ENCODE data around the gene CAMKMT. TPM values are rescaled to one million over a fixed set of nuclear protein-coding genes. Genes with fewer than 3 reads are reported as not detected.
A peak's percentile ranks its signal among the peaks of the same experiment; 100 is the strongest.

CAMKMT gene
- total RNA-seq, 6 donors from 2014 or later: 7.7 to 17.8 (median 12.2) TPM

DNA sequence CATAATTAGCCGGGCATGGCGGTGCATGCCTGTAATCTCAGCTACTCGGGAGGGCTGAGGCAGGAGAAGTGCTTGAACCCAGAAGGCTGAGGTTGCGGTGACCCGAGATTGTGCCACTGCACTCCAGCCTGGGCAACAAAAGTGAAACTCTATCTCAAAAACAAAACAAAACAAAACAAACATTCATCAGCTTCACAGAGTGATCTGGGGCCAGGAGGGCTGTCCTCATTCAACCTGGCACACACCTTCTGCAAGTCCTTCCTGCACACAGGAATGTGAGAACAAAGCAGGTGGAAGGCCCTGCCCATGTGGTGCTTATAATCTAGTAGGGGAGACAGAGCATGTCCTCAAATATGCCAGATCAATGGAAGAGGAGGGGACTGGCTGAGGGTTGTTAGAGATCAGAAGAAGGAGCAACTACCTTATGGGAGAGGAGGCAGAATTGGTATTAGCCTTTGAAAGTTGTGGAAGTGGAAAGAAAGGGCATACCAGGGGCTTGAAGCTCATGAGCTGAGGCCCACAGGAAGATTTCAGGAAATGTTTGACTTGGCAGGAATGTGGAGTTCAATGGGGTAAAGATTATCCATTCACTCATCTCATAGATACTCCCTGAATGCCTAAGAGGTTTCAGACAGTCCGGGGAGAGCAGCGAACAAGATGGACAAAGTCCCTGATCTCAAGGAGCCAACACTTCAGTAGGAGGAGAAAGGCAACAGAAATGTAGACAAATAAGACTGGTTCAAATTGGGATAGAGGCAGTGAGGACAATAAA, 424.5 kb downstream of the CAMKMT start:
- 82 to 87% methylated on average over 7 of the region's 7 CpGs for WGBS, 2 donors
- H3K9me3 ChIP-seq: peaks cover 0 to 10% (median 0%) of the 10 kb centered on the region in 4 donors
- ATAC-seq (ENCODE audit: low FRiP score in 2 of 2): no peak

GRCh38 chr2:44786817-44787214, 425.1 kb downstream of the CAMKMT start:
- H3K36me3 ChIP-seq: no peaks in the 10 kb centered on the region
- TF ChIP-seq POLR2AphosphoS5 (IDR thresholded peaks at IDR 0.05): no peak
- TF ChIP-seq CTCF (IDR thresholded peaks at IDR 0.05): no peak
- no peak for TF ChIP-seq POLR2A (IDR thresholded peaks at IDR 0.05)
- TF ChIP-seq EP300 (IDR thresholded peaks at IDR 0.05): no peak
- H3K4me1 ChIP-seq: no peaks in the 10 kb centered on the region
- WGBS, 2 donors: 85 to 89% methylated on average over 4 to 5 of the region's 5 CpGs
- H3K9me3 ChIP-seq: peaks cover 0 to 9% (median 0%) of the 10 kb centered on the region in 4 donors
- no peak overlapping the region for H3K4me3 ChIP-seq
- H3K27me3 ChIP-seq: no peaks in the 10 kb centered on the region
- no peak overlapping the region for H3K27ac ChIP-seq
- DNase-seq (peak in 1 of 2 donors; percentile 23), ATAC-seq (ENCODE audit: low FRiP score in 2 of 2) (no peak)

More for the DNA sequence above, 424.5 kb downstream of the CAMKMT start:
- Histone ChIP-seq H3K4me1 (no peaks in the 10 kb centered on the region), H3K4me3 (no peak overlapping the region), H3K36me3 (no peaks in the 10 kb centered on the region), H3K27me3 (no peaks in the 10 kb centered on the region), H3K27ac (no peak overlapping the region)
- TF ChIP-seq EP300 (IDR thresholded peaks at IDR 0.05) (no peak), POLR2AphosphoS5 (IDR thresholded peaks at IDR 0.05) (no peak), CTCF (IDR thresholded peaks at IDR 0.05) (no peak), POLR2A (IDR thresholded peaks at IDR 0.05) (no peak)
- no peak for DNase-seq

- peak in 1 of 2 donors; percentile 13 for ATAC-seq (ENCODE audit: low FRiP score in 2 of 2)
- Histone ChIP-seq H3K36me3 (no peaks in the 10 kb centered on the region), H3K9me3 (peaks cover 0 to under 1% (median 0%) of the 10 kb centered on the region in 4 donors), H3K4me1 (no peaks in the 10 kb centered on the region), H3K4me3 (no peak overlapping the region), H3K27me3 (no peaks in the 10 kb centered on the region), H3K27ac (no peak overlapping the region)
- 91% methylated on average over 6 of the region's 6 CpGs for whole genome bisulfite sequencing, 2 donors
- TF ChIP-seq EP300 (IDR thresholded peaks at IDR 0.05): no peak
- TF ChIP-seq POLR2AphosphoS5 (IDR thresholded peaks at IDR 0.05): no peak
- DNase-seq: no peak
These were observed 425.9 kb downstream of the CAMKMT start for GRCh38 chr2:44787663-44788062.

GRCh38 chr2:44789446-44789845, 427.7 kb downstream of the CAMKMT start:
- DNase-seq (no peak), ATAC-seq (ENCODE audit: low FRiP score in 2 of 2) (no peak)
- Histone ChIP-seq H3K9me3 (no peaks in the 10 kb centered on the region), H3K27ac (no peak overlapping the region), H3K36me3 (no peaks in the 10 kb centered on the region), H3K4me3 (no peak overlapping the region), H3K4me1 (no peaks in the 10 kb centered on the region), H3K27me3 (no peaks in the 10 kb centered on the region)
- TF ChIP-seq POLR2AphosphoS5 (IDR thresholded peaks at IDR 0.05): no peak
- no peak for TF ChIP-seq POLR2A (IDR thresholded peaks at IDR 0.05)
- no peak for TF ChIP-seq CTCF (IDR thresholded peaks at IDR 0.05)
- TF ChIP-seq EP300 (IDR thresholded peaks at IDR 0.05): no peak
- WGBS, 2 donors: 47 to 53% methylated on average over 5 of the region's 5 CpGs

DNA sequence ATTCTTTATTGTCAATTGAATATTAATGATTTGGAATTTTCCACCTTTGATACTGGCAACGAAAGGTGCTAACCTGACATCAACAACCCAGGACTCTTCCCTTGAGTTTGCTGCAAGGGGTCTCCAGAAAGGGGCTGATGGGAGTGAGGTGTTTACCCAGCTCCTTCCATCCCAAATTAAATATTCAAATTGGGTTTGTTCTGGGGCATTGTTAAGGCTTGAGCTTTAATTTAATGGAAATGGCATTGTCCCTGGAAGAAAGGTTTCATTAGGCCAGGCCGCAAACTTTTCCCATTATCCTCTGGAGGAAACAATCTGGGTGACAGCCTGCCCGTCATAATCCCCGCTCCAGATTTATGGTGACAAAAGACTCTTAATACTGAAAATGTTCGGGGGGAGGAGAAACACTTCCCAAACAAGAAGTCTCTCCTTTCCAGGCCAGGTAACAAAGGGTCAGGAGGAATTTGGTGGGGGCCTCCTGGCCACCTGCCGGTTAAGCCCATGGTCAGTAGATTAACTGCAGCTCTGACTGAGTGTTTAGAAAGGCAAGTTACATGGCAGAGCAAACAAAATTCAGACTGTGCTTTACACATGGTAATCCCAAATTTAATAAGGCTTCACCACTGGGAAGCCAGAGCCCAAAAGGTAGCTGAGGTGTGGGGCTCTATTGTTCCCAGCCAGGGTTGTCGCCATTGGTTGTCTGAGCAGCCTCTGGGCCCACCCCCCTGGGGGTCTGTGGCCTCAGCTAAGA, 428.4 kb downstream of the CAMKMT start:
- H3K27ac ChIP-seq: no peak overlapping the region
- WGBS, 2 donors: 56 to 63% methylated on average over 6 to 7 of the region's 7 CpGs
- no peaks in the 10 kb centered on the region for H3K9me3 ChIP-seq
- no peaks in the 10 kb centered on the region for H3K36me3 ChIP-seq
- TF ChIP-seq CTCF (IDR thresholded peaks at IDR 0.05) (no peak), EP300 (IDR thresholded peaks at IDR 0.05) (no peak), POLR2A (IDR thresholded peaks at IDR 0.05) (no peak)
- no peak for DNase-seq
- no peaks in the 10 kb centered on the region for H3K27me3 ChIP-seq
- no peaks in the 10 kb centered on the region for H3K4me1 ChIP-seq
- H3K4me3 ChIP-seq: no peak overlapping the region
- ATAC-seq (ENCODE audit: low FRiP score in 2 of 2): no peak
